GM12875 (cell line): ENCODE measurements around the gene DIAPH1.

ENCODE experiments used
- H3K4me3 ChIP-seq: one replicate; pipeline ENCODE4 v1.5.1; 2011; ENCODE audit warnings: low read depth, low read length, control low read depth
- CTCF ChIP-seq: IDR thresholded peaks from 2 replicates; pipeline ENCODE4 v1.5.1; 2011; ENCODE audit warnings: low read depth, mild to moderate bottlenecking, control low read depth, inconsistent platforms, low read length, moderate library complexity, borderline replicate concordance; ENCODE audit not compliant: insufficient read depth

DIAPH1 gene

GRCh38 chr5:141635646-141636045 lies 16.8 kb upstream of the DIAPH1 start:
- TF ChIP-seq CTCF = no peak
- H3K4me3 ChIP-seq = peak overlapping the region; percentile 86

- no peak for TF ChIP-seq CTCF
- H3K4me3 ChIP-seq = peak overlapping the region; percentile 34
These were observed 15.9 kb upstream of the DIAPH1 start for GRCh38 chr5:141634720-141635119.

DNA sequence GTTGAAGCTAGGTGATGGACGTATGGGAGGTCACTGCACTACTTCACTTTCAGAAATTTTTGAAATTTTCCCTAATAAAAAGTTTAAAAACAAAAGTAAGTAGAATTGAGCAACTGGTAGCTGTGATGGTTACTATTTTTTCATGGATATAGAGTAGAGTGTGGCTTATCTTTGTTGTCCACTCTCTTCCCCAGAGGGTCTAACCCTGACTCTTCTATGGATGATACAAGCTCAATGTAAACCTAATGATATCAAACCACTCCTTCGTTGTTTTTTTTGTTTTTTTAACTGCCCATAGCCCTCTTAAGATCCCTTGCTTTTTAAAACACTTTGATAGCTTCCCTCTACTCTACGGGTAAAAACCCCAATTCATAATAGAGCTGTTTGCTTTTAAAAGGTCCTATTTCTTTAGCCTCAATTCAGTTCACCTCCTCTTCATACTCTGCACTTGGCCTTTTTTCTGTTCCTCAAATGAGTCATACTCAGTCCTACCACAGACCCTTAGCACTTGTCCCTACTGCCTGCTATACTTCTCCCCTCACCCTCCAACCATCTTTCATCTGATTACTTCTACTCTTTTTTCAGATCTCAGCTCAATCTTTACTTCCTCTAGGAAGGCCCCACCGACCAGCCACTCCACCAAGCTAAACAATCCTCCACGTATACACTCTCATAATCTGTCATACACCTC lies 15.2 kb upstream of the DIAPH1 start:
- no peak overlapping the region for H3K4me3 ChIP-seq
- TF ChIP-seq CTCF = no peak

GRCh38 chr5:141632650-141633049 lies 13.8 kb upstream of the DIAPH1 start:
- no peak for TF ChIP-seq CTCF
- no peak overlapping the region for H3K4me3 ChIP-seq

DNA sequence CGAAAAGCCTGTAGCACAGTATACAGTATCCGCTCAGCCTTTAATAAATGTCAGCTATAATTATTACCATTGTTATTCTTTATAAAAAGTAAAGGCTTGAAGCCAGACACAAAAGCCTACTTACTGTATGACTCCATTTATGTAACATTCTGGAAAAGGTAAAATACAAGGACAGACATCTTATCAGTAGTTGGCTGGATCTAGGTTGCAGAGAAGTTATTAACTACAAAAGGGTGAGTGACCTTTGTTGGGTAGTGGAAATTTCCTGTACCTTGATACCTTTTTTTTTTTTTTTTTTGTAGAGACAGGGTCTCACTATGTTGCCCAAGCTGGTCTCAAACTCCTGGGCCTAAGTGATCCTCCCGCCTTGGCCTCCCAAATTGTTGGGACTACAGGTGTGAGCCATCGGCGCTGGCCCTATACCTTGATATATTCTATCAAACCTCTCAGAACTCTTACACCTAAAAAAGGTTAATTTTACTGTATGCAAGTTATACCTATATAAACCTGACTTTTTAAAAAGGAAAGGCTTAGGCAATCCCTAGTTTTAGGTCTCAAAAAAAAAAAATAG lies 11.9 kb upstream of the DIAPH1 start:
- TF ChIP-seq CTCF = no peak
- H3K4me3 ChIP-seq = no peak overlapping the region

GRCh38 chr5:141628175-141628788 lies 9.5 kb upstream of the DIAPH1 start:
- no peak for TF ChIP-seq CTCF

GRCh38 chr5:141623611-141624010 lies 4.8 kb upstream of the DIAPH1 start:
- no peak overlapping the region for H3K4me3 ChIP-seq

More at GRCh38 chr5:141628175-141628788, 9.5 kb upstream of the DIAPH1 start:
- H3K4me3 ChIP-seq = no peak overlapping the region

More at GRCh38 chr5:141623611-141624010, 4.8 kb upstream of the DIAPH1 start:
- no peak for TF ChIP-seq CTCF
